VCaP (cell line): Measurements from ENCODE around the gene DNAH12.
"Not testable (repeated sequence)": the region's sequence is repeated elsewhere in the genome, so short reads cannot be mapped to it uniquely, and the experiment has no call there.

ENCODE experiments used
- H3K27ac ChIP-seq: fragments of 450-650 bp; 2 replicates; pipeline ENCODE4 v1.5.1; 2017
- TF ChIP-seq, protein P1 (sequence below): fragments of 450-650 bp; conservative IDR thresholded peaks from 2 replicates; pipeline ENCODE4 v1.5.1; 2017; ENCODE audit warnings: mild to moderate bottlenecking, moderate library complexity

Gene DNAH12

DNA sequence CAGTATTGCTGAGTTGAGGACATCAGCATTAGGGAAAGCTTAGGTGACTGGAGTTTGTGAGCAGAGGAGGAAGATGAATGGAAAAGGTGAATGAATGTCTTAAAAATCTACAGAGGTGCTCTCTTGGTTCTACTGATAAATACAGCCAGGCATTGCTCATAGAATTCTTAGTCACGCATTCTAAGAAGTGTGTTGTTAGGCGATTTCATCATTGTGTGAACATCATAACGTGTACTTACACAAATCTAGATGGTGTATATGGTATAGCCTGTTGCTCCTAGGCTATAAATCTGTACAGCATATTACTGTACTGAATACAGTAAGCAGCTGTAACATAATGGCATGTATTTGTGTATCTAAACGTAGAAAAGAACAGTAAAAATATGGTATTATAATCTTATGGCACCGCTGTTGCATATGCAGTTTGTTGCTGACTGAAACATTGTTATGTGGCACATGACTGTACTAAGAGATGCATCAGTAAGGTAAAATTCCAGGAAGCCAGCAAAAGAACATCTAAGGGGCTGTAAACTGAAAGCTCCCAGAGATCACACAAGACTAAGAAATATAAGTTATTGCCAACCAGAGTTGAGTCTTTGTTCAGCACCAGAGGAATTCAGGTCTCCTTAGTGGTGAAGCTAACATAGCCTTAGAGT lies 208.7 kb downstream of the DNAH12 start:
- H3K27ac ChIP-seq: no peak overlapping the region
- TF ChIP-seq, protein P1, sequence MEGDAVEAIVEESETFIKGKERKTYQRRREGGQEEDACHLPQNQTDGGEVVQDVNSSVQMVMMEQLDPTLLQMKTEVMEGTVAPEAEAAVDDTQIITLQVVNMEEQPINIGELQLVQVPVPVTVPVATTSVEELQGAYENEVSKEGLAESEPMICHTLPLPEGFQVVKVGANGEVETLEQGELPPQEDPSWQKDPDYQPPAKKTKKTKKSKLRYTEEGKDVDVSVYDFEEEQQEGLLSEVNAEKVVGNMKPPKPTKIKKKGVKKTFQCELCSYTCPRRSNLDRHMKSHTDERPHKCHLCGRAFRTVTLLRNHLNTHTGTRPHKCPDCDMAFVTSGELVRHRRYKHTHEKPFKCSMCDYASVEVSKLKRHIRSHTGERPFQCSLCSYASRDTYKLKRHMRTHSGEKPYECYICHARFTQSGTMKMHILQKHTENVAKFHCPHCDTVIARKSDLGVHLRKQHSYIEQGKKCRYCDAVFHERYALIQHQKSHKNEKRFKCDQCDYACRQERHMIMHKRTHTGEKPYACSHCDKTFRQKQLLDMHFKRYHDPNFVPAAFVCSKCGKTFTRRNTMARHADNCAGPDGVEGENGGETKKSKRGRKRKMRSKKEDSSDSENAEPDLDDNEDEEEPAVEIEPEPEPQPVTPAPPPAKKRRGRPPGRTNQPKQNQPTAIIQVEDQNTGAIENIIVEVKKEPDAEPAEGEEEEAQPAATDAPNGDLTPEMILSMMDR: no peak

- H3K27ac ChIP-seq: no peak overlapping the region
- TF ChIP-seq, protein P1: no peak
Measured at GRCh38 chr3:57331078-57331610, 213.0 kb downstream of the DNAH12 start.

GRCh38 chr3:57326498-57326897 lies 217.6 kb downstream of the DNAH12 start:
- H3K27ac ChIP-seq: not testable (repeated sequence)

DNA sequence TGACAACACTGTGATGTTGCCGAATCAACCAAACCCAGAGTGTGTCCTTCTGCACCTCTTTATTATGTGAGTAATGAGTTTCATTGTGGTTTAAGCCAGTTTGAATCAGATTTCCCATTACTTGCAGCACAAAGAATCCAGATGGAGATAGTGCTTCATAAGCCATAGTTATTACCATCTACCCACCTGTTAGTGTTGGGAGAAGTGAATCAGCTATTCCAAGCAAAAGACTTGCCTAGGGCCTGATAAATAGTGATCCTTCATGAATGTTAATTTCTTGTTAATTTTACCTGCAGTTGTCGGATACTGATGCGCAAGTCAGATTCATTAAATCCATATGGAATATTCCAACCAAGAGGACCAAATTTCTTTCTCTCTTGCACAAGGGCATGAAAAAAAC lies 229.9 kb downstream of the DNAH12 start:
- H3K27ac ChIP-seq: no peak overlapping the region
- TF ChIP-seq, protein P1: no peak

DNA sequence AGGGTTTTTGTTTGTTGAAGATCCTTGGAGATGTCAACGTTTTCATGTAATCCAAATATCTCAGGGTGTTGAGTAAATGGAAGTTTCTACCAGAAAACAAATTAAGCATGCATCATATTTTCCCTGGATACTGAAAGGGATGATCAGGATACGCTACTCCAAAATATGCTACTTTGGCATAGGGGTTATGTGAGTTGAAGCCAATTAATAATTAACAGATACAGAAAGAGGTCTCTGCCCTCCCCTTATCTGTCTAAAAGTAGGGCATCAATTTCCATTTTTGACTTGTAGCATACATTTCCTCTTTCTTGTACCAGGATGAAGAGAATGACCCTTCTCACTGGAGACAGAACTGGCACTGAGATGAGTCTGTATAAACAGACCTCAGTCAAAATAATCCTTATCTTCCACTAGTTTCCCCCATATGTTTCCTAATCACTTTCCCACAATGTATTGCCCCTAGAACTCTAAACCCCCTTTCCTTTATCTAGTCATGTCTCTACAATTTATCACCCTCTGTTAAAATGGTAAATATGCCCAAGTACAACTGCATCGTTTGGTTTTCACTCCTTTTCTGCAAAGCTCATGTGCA lies 234.3 kb downstream of the DNAH12 start:
- TF ChIP-seq, protein P1: no peak
- no peak overlapping the region for H3K27ac ChIP-seq

- H3K27ac ChIP-seq: not testable (repeated sequence)
Measured at GRCh38 chr3:57303520-57303919, 240.6 kb downstream of the DNAH12 start.

GRCh38 chr3:57298041-57298440 lies 246.1 kb downstream of the DNAH12 start:
- no peak overlapping the region for H3K27ac ChIP-seq
- TF ChIP-seq, protein P1: no peak

GRCh38 chr3:57292897-57293526 lies 251.1 kb downstream of the DNAH12 start:
- H3K27ac ChIP-seq: no peak overlapping the region
- TF ChIP-seq, protein P1: no peak
